Upper lobe of right lung (tissue), 1 donor: Measurements from ENCODE around the gene SLC25A2. TPM values are rescaled to one million over a fixed set of nuclear protein-coding genes. Genes with fewer than 3 reads are reported as not detected.

Experiments
- ATAC-seq: fragments of 200-7000 bp; cut with Tn5 transposase; one replicate; pipeline ENCODE4 v1.9.1; 2020; ENCODE audit warnings: mild to moderate bottlenecking, moderate library complexity
- DNase-seq: peaks from one replicate; pipeline ENCODE4 v3.0.0-alpha.2; 2020
- H3K27ac ChIP-seq: fragments of 200-600 bp; one replicate; pipeline ENCODE4 v1.8.0; 2022
- H3K27me3 ChIP-seq: fragments of 200-600 bp; one replicate; pipeline ENCODE4 v1.8.0; 2022; ENCODE audit warnings: mild to moderate bottlenecking
- H3K36me3 ChIP-seq: fragments of 200-600 bp; one replicate; pipeline ENCODE4 v1.8.0; 2022
- H3K4me1 ChIP-seq: fragments of 200-600 bp; one replicate; pipeline ENCODE4 v1.8.0; 2022
- H3K4me3 ChIP-seq: fragments of 200-600 bp; one replicate; pipeline ENCODE4 v1.8.0; 2022; ENCODE audit warnings: mild to moderate bottlenecking
- H3K9me3 ChIP-seq: fragments of 200-600 bp; one replicate; pipeline ENCODE4 v1.8.0; 2022
- intact Hi-C: fragments of 100-400 bp; cut with DNase I; formaldehyde crosslinking; loops from one replicate; pipeline ENCODE4 v1.11.0; 2022
- total RNA-seq: library from RNA; stranded (reverse); fragmentation: NEBNext Ultra II Directional; extraction: Animal tissue kit (Norgen Biotek cat#: 25700); gene quantifications from one replicate; pipeline ENCODE4 v1.2.1, GENCODE V29; 2021
- TF ChIP-seq, protein P1 (sequence below): fragments of 200-600 bp; IDR thresholded peaks from one replicate; pipeline ENCODE4 v1.8.0; 2022; ENCODE audit warnings: antibody characterized with exemption
- donor health status: DM: no; HTN: yes; CAD: no; lungs with severe emphysema.

The SLC25A2 gene
- total RNA-seq, 1 donor from 2014 or later = 0.64 TPM

DNA sequence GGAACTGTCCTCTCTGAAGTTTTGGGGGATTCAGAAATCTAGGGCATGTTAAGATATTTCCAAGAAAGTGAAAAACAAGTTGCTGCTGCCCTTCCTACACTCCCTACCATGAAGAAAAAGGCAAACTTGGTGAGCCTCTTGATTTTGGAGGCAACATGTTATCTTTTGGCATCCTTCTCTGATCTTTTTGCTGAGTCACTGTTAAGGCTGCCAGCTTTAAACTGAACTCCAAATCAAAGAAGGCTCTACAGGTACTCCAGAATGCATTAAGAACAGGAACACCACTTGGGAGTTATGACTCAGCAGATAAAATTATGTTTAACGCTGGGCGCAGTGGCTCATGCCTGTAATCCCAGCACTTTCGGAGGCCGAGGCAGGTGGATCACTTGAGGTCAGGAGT is 34.7 kb downstream of the SLC25A2 start:
- no peaks in the 10 kb centered on the region for H3K27me3 ChIP-seq
- TF ChIP-seq, protein P1, sequence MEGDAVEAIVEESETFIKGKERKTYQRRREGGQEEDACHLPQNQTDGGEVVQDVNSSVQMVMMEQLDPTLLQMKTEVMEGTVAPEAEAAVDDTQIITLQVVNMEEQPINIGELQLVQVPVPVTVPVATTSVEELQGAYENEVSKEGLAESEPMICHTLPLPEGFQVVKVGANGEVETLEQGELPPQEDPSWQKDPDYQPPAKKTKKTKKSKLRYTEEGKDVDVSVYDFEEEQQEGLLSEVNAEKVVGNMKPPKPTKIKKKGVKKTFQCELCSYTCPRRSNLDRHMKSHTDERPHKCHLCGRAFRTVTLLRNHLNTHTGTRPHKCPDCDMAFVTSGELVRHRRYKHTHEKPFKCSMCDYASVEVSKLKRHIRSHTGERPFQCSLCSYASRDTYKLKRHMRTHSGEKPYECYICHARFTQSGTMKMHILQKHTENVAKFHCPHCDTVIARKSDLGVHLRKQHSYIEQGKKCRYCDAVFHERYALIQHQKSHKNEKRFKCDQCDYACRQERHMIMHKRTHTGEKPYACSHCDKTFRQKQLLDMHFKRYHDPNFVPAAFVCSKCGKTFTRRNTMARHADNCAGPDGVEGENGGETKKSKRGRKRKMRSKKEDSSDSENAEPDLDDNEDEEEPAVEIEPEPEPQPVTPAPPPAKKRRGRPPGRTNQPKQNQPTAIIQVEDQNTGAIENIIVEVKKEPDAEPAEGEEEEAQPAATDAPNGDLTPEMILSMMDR = no peak
- H3K9me3 ChIP-seq = peaks cover 95% of the 10 kb centered on the region
- no peak overlapping the region for H3K4me3 ChIP-seq
- no peak overlapping the region for H3K27ac ChIP-seq
- intact Hi-C loops = no loop called here
- ATAC-seq (no peak), DNase-seq (no peak)
- H3K4me1 ChIP-seq = no peaks in the 10 kb centered on the region
- no peaks in the 10 kb centered on the region for H3K36me3 ChIP-seq

DNA sequence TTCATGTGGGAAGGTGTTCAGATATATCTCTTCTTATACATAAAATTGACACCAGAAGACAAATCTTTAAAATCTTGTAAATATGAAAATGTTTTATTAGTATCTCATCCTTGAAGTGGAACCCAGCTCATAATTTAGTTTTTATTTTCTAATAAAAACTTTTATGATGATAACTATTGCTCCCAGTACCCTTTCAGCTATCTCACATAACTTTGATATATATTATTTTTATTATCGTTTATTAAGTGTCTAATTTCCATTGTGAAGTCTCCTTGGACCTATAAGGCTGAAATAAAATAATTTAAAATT is 42.7 kb downstream of the SLC25A2 start:
- H3K27me3 ChIP-seq = no peaks in the 10 kb centered on the region
- TF ChIP-seq, protein P1 = no peak
- H3K9me3 ChIP-seq = peaks cover 100% of the 10 kb centered on the region
- DNase-seq = no peak
- no peaks in the 10 kb centered on the region for H3K4me1 ChIP-seq
- intact Hi-C loops = no loop called here
- no peaks in the 10 kb centered on the region for H3K36me3 ChIP-seq
- no peak overlapping the region for H3K27ac ChIP-seq
- no peak for ATAC-seq
- H3K4me3 ChIP-seq = no peak overlapping the region

DNA sequence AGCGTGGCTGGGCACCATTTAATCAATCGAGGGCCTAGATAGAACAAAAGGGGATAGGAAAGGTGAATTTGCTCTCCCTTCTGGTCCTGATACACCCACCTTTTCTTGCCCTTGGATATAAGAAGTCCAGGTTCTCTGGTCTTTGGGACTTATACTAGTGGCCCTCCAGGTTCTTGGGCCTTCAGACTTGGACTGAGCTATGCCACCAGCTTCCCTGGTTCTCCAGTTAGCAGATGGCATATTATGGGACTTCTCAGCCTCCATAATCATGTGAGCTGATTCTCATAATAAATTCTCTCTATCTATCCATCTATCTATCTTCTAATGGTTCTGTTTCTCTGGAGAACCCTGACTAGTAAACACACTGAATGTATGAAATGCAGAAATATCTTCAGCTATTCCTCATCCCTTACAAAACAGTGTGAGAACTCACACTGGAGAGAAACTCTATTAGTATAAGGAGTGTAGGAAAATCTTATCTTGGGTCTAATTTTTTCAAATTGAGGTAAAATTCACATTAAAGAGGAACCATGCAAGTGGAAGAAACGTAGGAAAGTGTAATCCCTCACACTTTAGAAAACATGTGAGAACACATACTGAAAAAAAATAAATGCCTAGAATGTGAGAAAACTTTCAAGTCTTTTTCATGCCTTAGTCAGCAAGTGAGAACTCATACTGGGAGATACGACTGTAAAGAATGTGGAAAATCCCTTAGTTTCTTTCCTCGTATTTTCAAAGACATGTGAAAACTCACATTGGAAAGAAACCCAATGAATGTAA is 43.2 kb downstream of the SLC25A2 start:
- TF ChIP-seq, protein P1 = no peak
- H3K27ac ChIP-seq = no peak overlapping the region
- no peak overlapping the region for H3K4me3 ChIP-seq
- peaks cover 100% of the 10 kb centered on the region for H3K9me3 ChIP-seq
- no peaks in the 10 kb centered on the region for H3K4me1 ChIP-seq
- DNase-seq (no peak), ATAC-seq (no peak)
- intact Hi-C loops = no loop called here
- H3K36me3 ChIP-seq = no peaks in the 10 kb centered on the region
- H3K27me3 ChIP-seq = no peaks in the 10 kb centered on the region

DNA sequence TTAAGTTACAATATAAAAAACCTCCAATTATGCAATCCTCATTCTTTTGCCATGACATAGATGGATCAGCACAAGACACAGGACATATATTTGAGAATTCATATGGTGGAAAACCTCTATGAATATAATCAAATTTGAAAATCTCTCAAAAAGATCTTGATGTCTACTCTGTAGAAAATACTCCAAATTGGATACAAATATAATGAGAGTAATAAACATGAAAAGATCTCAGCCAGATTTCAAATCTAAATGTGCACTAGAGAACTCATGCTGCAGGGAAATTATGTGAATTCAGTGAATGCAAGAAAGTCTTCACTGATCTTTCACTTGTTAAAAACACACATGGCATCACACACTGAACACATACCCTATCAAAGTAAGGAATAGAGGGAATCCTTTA is 44.9 kb downstream of the SLC25A2 start:
- no peak overlapping the region for H3K4me3 ChIP-seq
- H3K27ac ChIP-seq = no peak overlapping the region
- no peaks in the 10 kb centered on the region for H3K36me3 ChIP-seq
- TF ChIP-seq, protein P1 = no peak
- ATAC-seq (no peak), DNase-seq (no peak)
- intact Hi-C loops = no loop called here
- H3K27me3 ChIP-seq = no peaks in the 10 kb centered on the region
- H3K9me3 ChIP-seq = peaks cover 98% of the 10 kb centered on the region
- H3K4me1 ChIP-seq = no peaks in the 10 kb centered on the region

DNA sequence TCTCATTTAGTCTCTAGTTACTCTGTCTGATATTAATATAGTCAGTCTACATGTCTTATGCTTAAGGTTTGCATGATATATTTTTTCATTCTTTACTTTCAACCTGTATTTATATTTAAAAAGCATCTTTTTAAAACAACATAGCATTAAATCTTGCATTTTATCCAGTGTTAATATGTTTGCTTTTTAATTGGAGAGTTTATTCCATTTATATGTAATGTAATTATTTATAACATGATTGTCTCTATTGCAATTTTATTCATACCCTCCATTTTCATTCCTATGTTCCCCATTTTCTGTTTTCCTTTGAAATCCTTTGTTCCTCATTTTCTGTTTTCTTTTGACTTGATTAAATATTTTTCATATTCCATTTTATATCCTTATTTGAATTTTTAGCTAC is 45.4 kb downstream of the SLC25A2 start:
- TF ChIP-seq, protein P1 = no peak
- ATAC-seq (no peak), DNase-seq (no peak)
- Histone ChIP-seq H3K27ac (no peak overlapping the region), H3K4me3 (no peak overlapping the region), H3K9me3 (peaks cover 98% of the 10 kb centered on the region), H3K4me1 (no peaks in the 10 kb centered on the region), H3K27me3 (no peaks in the 10 kb centered on the region), H3K36me3 (no peaks in the 10 kb centered on the region)
- intact Hi-C loops = no loop called here

Other genes starting within 250 kb of the SLC25A2 start
- gene PCDHB2, start 209.4 kb downstream of the SLC25A2 start, total RNA-seq = 3.8 TPM
- gene PCDHB3, start 203.6 kb downstream of the SLC25A2 start, total RNA-seq = 1.9 TPM
- 3.0 TPM for gene PCDHB4, start 182.2 kb downstream of the SLC25A2 start, total RNA-seq
- 2.3 TPM for gene PCDHB5, start 168.8 kb downstream of the SLC25A2 start, total RNA-seq
- gene PCDHB6, start 154.0 kb downstream of the SLC25A2 start, total RNA-seq = 0.75 TPM
- 2.8 TPM for gene PCDHB7, start 131.4 kb downstream of the SLC25A2 start, total RNA-seq
- gene PCDHB8, start 126.3 kb downstream of the SLC25A2 start, total RNA-seq = 2.4 TPM
- 4.1 TPM for gene PCDHB16, start 121.7 kb downstream of the SLC25A2 start, total RNA-seq
- 2.5 TPM for gene PCDHB9, start 116.9 kb downstream of the SLC25A2 start, total RNA-seq
- gene PCDHB10, start 111.7 kb downstream of the SLC25A2 start, total RNA-seq = 2.1 TPM
- 2.0 TPM for gene PCDHB11, start 104.4 kb downstream of the SLC25A2 start, total RNA-seq
- gene PCDHB12, start 95.3 kb downstream of the SLC25A2 start, total RNA-seq = 2.8 TPM
- gene PCDHB13, start 90.1 kb downstream of the SLC25A2 start, total RNA-seq = 3.2 TPM
- gene PCDHB14, start 80.7 kb downstream of the SLC25A2 start, total RNA-seq = 3.0 TPM
- gene PCDHB15, start 58.7 kb downstream of the SLC25A2 start, total RNA-seq = 2.5 TPM
- gene TAF7, start 16.7 kb upstream of the SLC25A2 start, total RNA-seq = 60.4 TPM
- gene PCDHGA1, start 26.5 kb upstream of the SLC25A2 start, total RNA-seq = 0.46 TPM
- gene PCDHGA2, start 34.7 kb upstream of the SLC25A2 start, total RNA-seq = 2.5 TPM
- 1.7 TPM for gene PCDHGA3, start 39.8 kb upstream of the SLC25A2 start, total RNA-seq
- 2.0 TPM for gene PCDHGB1, start 46.0 kb upstream of the SLC25A2 start, total RNA-seq
- gene PCDHGA4, start 51.0 kb upstream of the SLC25A2 start, total RNA-seq = 3.9 TPM
- gene PCDHGB2, start 55.9 kb upstream of the SLC25A2 start, total RNA-seq = 3.8 TPM
- 3.5 TPM for gene PCDHGA5, start 60.1 kb upstream of the SLC25A2 start, total RNA-seq
- gene PCDHGB3, start 66.2 kb upstream of the SLC25A2 start, total RNA-seq = 2.6 TPM
- gene PCDHGA6, start 69.8 kb upstream of the SLC25A2 start, total RNA-seq = 3.9 TPM
- gene PCDHGA7, start 78.7 kb upstream of the SLC25A2 start, total RNA-seq = 2.5 TPM
- 4.2 TPM for gene PCDHGB4, start 83.6 kb upstream of the SLC25A2 start, total RNA-seq
- gene PCDHGA8, start 88.6 kb upstream of the SLC25A2 start, total RNA-seq = 1.2 TPM
- gene PCDHGB5, start 93.9 kb upstream of the SLC25A2 start, total RNA-seq = 11.0 TPM
- gene PCDHGA9, start 98.7 kb upstream of the SLC25A2 start, total RNA-seq = 5.4 TPM
- gene PCDHGB6, start 104.0 kb upstream of the SLC25A2 start, total RNA-seq = 7.5 TPM
- gene PCDHGA10, start 108.9 kb upstream of the SLC25A2 start, total RNA-seq = 6.2 TPM
- gene PCDHGB7, start 113.6 kb upstream of the SLC25A2 start, total RNA-seq = 15.4 TPM
- 2.6 TPM for gene PCDHGA11, start 117.0 kb upstream of the SLC25A2 start, total RNA-seq
- gene PCDHGA12, start 126.5 kb upstream of the SLC25A2 start, total RNA-seq = 7.6 TPM
- 109 TPM for gene PCDHGC3, start 171.9 kb upstream of the SLC25A2 start, total RNA-seq
- 1.8 TPM for gene PCDHGC4, start 181.0 kb upstream of the SLC25A2 start, total RNA-seq
- 1.4 TPM for gene PCDHGC5, start 185.0 kb upstream of the SLC25A2 start, total RNA-seq